Activated CD8-positive, alpha-beta memory T cell treated with anti-CD3 and anti-CD28 coated beads, Interleukin-2, amount 50 U/mL, for 48 hours (primary cell): ENCODE data around the gene SDHAF1.
A peak's percentile ranks its signal among the peaks of the same experiment; 100 is the strongest.
"Not testable (repeated sequence)": the region's sequence is repeated elsewhere in the genome, so short reads cannot be mapped to it uniquely, and the experiment has no call there.

Experiments used
- DNase-seq: peaks from one replicate; pipeline ENCODE4 v3.0.0-alpha.2; 2020

SDHAF1 gene

DNA sequence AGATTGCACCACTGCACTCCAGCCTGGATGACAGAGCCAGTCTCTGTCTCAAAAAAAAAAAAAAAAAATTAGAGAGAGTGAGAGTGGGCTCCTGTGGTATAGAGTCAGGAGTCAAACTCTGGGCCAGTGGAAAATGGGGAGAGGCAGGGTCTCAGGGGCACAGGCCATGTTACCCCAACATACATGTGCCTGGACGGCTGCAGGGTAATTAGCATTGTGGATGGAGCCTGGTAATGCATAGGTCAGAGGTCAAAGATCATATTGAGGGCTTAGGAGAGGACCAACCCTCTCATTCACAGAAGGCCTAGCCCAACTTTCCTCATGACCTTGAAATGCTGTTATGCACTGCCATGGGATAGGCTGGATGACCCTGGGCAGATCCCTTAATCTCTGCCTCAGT is 30.6 kb downstream of the SDHAF1 start:
- DNase-seq = no peak

DNA sequence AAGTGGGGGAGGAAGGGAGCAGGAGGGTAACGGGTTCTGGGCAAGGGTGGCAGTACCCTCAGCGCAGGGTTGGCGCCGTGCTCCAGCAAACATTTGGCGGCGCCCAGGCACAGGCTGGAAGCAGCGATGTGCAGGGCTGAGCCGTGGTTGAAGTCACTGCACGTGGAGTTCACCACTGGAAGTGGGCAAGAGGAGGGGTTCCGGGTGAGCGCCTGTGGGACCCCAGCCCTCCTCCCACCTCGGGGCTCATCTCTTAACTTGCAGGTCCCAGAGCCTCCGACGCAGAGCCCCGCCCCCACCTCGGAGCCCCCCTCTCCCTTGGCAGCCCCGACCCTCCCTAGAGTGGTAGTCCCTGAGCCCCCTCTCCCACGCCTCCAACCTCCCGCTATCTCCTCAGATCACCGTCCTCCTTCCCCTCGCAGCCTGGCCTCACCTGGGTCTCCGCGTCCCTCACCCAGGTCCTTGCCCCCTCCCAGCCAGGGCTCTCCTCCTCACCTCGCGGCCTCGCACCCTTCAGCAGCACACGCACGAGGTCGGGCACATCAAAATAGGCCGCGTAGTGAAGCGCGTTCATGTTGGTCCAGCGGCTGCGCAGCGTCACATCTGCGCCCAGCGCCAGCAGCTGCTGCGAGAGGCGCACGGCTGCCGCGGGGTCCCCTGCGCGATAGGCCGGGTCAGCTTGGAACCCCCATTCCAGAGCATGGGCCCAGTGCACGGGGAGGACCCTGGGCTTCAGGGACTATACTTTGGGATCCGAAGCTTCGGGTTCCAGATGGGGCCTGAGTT is 31.3 kb downstream of the SDHAF1 start:
- no peak for DNase-seq

DNA sequence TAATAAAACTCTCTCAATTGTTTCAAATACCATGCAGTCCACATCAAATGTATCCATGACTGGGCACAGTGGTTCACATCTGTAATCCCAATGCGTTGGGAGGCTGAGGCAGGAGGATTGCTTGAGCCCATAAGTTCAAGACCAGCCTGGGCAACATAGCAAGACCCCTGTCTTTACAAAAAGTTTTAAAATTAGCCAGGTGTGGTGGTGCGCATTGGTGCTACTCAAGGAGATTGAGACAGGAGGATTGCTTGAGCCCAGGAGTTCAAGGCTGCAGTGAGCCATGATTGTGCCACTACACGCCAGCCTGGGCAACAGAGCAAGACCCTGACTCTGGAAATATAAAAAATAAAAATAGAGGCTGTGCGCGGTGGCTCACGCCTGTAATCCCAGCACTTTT is 32.7 kb downstream of the SDHAF1 start:
- no peak for DNase-seq

DNA sequence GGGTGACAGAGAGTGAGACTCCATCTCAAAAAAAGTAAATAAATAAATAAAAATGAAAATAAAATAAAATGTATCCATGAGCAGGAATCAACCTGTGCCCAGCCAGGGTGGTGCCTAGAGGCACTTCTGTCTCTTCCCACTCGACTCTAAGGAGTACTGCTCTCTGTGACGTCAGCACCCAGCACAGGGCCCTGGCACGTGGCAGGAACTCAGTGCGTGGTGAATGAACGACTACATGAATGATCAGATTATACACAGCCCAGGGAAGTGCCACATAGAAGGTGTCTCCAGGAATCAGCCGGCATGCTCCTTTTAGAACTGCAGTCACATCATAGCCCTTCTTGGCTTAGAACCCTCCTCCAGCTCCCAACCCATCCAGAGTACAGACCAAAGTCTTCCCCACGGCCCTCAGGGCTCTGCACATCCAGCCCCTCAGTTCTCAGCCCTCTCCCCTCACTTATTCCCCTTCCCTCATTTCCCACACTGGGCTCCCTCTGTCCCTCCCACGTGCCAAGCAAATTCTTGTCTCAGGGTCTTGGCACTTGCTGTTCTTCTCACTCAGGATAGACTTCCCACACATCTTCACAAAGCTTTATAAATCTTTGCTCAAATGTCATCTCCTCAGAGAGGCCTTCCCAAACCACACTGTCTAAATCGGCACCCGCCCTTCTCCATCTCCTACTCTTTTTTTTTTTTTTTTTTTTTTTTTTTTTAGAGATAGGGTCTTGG is 33.5 kb downstream of the SDHAF1 start:
- no peak for DNase-seq

DNA sequence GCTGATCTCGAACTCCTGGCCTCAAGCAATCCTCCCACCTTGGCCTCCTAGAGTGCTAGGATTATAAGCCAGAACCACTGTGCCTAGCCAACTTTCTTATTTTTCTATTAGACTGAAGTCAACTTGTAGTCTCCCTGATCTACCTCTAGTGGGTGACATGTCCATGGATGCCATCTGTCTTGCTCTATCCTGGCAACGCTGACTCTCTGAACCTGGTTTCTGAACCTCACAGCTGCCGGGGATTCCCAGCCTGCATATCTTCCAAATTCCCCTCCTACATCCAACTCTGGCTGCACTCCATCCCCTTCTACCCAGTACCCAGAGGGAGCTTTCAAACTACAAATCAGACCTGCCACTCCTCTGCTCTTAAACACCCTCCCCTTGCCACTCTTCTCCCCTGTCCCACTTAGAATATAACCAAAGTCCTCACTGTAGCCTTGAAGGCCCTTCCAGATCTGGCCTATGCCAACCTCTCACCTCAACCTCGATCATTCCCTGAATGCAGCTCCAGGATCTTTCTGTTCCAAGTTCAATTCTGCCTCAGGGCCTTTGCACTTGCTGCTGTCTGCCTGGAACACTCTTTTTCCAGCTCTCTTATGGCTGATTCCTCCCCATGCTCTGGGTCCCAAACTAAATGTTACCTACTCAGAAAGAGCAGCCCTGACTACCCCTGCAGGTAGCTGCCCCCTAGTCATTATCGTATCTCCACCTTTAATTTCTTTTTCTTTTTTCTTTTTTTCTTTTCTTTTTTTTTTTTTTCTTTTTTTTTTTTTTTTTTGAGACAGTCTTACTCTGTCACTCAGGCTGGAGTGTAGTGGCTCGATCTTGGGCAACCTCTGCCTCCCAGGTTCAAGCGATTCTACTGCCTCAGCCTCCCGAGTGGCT is 35.5 kb downstream of the SDHAF1 start:
- no peak for DNase-seq

DNA sequence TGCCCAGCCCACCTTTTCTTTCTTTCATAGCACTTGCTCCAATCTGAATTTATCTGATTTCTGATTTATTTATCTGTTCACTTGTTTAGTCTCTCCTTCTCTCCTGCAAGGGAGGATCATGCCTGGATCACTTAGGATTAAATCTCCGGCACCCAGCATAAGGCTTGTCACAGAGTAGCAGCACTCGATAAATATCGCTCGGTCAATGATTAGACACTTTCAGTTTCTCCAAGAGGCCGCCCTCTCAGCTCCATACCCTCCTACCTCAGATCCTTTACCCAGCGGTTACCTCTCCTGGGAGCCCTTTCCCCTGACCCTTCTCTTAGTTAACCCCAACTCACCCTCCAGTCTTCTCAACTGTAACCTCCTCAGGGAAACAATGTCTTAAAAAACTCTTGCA is 36.3 kb downstream of the SDHAF1 start:
- no peak for DNase-seq

DNA sequence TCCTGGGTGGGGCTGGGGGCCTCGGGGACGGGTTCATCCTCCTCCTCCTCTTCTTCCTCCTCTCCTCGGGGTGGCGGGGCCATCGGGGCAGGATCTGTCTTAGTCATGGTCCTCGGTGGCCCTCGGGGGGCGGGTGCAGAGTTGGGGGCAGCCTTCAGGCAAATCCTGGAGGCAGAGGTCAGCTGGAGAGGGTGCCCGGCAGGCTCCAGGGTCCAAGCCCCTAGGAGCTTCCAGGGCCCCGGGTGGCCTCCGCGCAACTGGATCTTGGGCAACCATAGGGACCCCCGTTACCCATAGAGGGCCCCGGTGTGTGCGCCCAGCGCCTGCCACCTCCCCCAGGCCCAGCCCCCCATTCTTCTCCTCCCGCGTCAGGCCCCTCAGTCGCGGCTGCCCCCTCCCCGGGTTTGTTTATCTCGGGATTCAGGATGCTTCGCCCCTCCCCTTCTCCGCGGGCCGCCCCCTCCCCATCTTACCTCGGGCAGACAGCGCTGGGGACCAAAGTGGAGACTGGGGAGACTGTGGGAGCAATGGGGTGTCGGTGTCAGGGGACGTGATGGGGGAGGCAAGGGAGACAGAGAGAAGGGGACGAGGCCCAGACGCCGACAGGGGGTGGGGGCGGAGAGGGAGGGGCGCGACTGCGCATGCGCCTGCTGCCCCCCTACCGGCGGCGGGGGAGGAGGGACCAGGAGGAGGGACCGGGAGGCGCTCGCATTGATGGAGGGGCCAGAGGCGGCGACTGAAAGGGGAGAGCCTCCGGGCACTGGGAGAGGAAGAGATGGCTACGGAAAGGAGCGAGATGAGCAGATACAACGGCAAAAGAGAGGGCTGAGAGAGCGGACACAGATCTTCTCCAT is 37.5 kb downstream of the SDHAF1 start, which contains the start of gene CLIP3:
Gene CLIP3 (minus strand): TSS at position 623 of the 854 bp plus-strand sequence. CDS start 516 bp downstream, at position 107.
- peak; percentile 81 for DNase-seq

DNA sequence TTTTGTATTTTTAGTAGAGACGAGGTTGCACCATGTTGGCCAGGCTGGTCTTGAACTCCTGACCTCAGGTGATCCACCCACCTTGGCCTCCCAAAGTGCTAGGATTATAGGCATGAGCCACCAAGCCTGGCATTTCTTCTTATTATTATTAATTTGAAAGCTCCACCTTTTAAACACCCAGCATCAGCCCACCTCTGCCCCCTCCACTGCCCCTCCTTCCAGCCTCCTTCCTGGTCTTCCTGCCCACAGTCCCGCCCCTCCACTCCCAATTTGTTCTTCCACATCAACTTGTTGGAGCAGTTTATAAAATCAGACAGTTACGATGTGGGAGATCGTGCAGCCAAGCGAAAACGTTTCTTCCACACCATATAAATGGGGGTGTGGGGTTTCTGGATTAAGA is 45.5 kb downstream of the SDHAF1 start:
- DNase-seq = no peak

DNA sequence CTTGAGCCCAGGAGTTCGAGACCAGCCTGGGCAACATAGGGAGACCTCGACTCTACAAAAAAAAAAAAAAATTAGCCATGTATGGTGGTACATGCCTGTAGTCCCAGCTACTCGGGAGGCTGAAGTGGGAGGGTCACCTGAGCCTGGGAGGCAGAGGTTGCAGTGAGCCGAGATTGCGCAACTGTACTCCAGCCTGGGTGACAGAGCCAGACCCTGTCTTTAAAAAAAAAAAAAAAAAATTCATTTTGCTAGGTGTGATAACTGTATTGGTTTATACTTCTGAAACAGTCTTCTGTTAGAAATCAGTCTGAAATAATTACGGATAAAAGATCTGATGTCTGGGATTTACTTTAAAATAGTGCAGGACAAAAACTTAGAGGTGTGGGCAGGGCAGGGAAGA is 46.1 kb downstream of the SDHAF1 start:
- not testable (repeated sequence) for DNase-seq

DNA sequence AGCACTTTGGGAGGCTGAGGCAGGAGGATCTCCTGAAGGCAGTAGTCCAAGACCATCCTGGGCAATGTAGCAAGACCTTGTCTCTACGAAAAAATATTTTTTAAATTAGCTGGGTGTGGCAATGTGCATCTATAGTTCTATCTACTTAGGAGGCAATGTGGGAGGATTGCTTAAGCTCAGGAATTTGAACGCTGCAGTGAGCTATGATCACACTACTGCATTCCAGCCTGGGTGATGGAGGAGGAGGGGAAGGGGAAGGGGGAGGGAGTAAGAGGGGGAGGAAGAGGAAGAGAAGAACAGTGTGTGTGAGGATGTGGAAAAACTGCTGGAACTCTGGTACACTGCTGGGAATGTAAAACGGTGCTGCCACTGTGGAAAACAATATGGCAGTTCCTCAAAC is 46.8 kb downstream of the SDHAF1 start:
- DNase-seq = no peak

DNA sequence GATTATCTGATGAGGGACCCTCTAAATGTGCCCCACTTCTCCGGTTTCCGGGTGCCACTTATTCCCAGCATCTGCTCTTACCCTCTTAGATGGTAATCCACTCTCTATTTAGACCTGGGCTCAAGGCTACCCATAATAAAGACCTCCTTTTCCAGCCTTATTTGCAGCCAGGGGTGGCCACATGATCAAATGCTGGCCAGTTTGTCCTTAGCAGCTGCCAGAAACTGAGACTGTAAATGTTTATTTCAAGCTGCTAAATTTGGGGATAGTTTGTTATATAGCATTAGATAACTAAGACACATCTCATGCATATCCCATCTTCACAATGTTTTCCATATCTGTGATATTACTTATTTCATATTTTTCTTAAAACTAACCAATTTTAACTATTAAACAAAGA is 49.0 kb downstream of the SDHAF1 start:
- DNase-seq = no peak
